Measurements from ENCODE around the gene RIC8A.

DNA sequence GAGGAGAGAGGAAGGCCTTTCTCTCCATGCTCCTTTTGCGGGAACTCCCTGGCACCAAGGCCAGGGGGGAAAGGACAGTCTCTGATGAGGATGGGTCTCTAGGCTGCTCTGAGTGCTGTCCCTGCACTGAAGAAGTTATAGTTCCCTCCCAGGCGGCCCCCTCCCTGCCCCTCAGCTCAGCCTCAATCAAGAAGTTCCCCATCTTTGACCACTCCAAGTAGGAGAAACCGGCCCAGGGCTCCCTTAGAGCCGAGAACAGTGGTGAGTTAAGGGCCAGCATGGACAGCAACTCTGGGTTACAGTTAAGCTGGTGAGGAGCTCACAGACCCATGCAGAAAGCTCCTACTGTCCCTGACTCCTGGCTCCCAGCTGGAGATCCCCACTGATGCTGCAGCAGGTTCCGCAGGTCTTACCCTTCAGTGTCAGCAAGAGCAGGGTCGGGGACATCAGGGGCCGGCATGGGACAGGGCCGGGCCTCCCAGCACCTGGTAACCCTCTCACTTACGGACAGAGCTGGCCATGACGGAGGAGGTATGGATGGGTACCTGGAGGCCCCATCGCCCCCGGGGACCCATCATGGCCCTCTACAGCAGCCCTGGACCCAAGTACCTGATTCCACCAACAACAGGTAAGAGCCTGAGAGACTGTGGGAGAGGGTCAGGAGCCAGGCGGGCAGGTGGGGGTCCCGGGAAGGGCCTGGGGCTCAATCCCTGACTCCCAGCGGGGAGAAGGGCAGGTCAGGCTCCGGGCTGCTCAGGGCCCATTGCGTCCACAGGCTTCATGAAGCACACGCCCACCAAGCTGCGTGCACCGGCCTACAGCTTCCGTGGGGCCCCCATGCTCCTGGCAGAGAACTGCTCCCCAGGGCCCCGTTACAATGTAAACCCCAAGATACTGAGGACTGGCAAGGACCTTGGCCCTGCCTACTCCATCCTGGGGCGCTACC is 10.4 kb upstream of the RIC8A start:
- TF ChIP-seq, protein P1, sequence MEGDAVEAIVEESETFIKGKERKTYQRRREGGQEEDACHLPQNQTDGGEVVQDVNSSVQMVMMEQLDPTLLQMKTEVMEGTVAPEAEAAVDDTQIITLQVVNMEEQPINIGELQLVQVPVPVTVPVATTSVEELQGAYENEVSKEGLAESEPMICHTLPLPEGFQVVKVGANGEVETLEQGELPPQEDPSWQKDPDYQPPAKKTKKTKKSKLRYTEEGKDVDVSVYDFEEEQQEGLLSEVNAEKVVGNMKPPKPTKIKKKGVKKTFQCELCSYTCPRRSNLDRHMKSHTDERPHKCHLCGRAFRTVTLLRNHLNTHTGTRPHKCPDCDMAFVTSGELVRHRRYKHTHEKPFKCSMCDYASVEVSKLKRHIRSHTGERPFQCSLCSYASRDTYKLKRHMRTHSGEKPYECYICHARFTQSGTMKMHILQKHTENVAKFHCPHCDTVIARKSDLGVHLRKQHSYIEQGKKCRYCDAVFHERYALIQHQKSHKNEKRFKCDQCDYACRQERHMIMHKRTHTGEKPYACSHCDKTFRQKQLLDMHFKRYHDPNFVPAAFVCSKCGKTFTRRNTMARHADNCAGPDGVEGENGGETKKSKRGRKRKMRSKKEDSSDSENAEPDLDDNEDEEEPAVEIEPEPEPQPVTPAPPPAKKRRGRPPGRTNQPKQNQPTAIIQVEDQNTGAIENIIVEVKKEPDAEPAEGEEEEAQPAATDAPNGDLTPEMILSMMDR (IDR thresholded peaks at IDR 0.05; ENCODE audit: poor library complexity, severe bottlenecking), result no peak
- TF ChIP-seq, protein P2, sequence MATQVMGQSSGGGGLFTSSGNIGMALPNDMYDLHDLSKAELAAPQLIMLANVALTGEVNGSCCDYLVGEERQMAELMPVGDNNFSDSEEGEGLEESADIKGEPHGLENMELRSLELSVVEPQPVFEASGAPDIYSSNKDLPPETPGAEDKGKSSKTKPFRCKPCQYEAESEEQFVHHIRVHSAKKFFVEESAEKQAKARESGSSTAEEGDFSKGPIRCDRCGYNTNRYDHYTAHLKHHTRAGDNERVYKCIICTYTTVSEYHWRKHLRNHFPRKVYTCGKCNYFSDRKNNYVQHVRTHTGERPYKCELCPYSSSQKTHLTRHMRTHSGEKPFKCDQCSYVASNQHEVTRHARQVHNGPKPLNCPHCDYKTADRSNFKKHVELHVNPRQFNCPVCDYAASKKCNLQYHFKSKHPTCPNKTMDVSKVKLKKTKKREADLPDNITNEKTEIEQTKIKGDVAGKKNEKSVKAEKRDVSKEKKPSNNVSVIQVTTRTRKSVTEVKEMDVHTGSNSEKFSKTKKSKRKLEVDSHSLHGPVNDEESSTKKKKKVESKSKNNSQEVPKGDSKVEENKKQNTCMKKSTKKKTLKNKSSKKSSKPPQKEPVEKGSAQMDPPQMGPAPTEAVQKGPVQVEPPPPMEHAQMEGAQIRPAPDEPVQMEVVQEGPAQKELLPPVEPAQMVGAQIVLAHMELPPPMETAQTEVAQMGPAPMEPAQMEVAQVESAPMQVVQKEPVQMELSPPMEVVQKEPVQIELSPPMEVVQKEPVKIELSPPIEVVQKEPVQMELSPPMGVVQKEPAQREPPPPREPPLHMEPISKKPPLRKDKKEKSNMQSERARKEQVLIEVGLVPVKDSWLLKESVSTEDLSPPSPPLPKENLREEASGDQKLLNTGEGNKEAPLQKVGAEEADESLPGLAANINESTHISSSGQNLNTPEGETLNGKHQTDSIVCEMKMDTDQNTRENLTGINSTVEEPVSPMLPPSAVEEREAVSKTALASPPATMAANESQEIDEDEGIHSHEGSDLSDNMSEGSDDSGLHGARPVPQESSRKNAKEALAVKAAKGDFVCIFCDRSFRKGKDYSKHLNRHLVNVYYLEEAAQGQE (IDR thresholded peaks at IDR 0.05; ENCODE audit: borderline replicate concordance), result no peak
- TF ChIP-seq SMC3 (conservative IDR thresholded peaks at IDR 0.05; ENCODE audit: poor library complexity), result no peak
- TF ChIP-seq TAF1 (IDR thresholded peaks at IDR 0.05; ENCODE audit: low read depth), result no peak
- TF ChIP-seq EP300 (conservative IDR thresholded peaks at IDR 0.05; ENCODE audit: poor library complexity, severe bottlenecking), result no peak
- TF ChIP-seq POLR2AphosphoS5 (IDR thresholded peaks at IDR 0.05), result no peak
- TF ChIP-seq MXI1 (conservative IDR thresholded peaks at IDR 0.05; ENCODE audit: poor library complexity, severe bottlenecking), result no peak
- TF ChIP-seq EZH2 (IDR thresholded peaks at IDR 0.05; ENCODE audit: borderline replicate concordance, insufficient read depth, low read length, poor library complexity, severe bottlenecking), result no peak
- no peak for TF ChIP-seq RAD21 (conservative IDR thresholded peaks at IDR 0.05)
